Aorta (tissue), 5 donors: ENCODE data around the gene VAV3. TPM values are rescaled to one million over a fixed set of nuclear protein-coding genes. Genes with fewer than 3 reads are reported as not detected.

Experiments used
- ATAC-seq: fragments of 200-7000 bp; cut with Tn5 transposase; one replicate; pipeline ENCODE4 v1.9.1; 2022; ENCODE audit warnings: moderate library complexity; ENCODE audit not compliant: low FRiP score
- DNase-seq, 2 donors: peaks; one replicate each; pipeline ENCODE4 v3.0.0-alpha.2; 2020
- H3K27ac ChIP-seq, 2 donors: one replicate each; pipeline ENCODE4 v1.5.1; 2013; ENCODE audit warnings: low read length in 2 of 2, mild to moderate bottlenecking in 2 of 2, moderate library complexity in 2 of 2, control low read depth in 1 of 2, inconsistent platforms in 1 of 2, low read depth in 1 of 2
- H3K27me3 ChIP-seq, 2 donors: one replicate each; pipeline ENCODE4 v1.6.1; 2013; ENCODE audit warnings: control low read depth in 1 of 2, low read length in 1 of 2, mild to moderate bottlenecking in 1 of 2, moderate library complexity in 1 of 2; ENCODE audit not compliant: insufficient read depth in 2 of 2, control insufficient read depth in 1 of 2
- H3K36me3 ChIP-seq, 2 donors: one replicate each; pipeline ENCODE4 v1.6.1; 2013; ENCODE audit warnings: control low read depth in 1 of 2, low read length in 1 of 2, mild to moderate bottlenecking in 1 of 2; ENCODE audit not compliant: insufficient read depth in 2 of 2, control insufficient read depth in 1 of 2
- H3K4me1 ChIP-seq, 2 donors: one replicate each; pipeline ENCODE4 v1.6.1; 2013; ENCODE audit warnings: low read length in 2 of 2, control low read depth in 1 of 2, mild to moderate bottlenecking in 1 of 2, moderate library complexity in 1 of 2; ENCODE audit not compliant: insufficient read depth in 2 of 2, control insufficient read depth in 1 of 2
- H3K4me3 ChIP-seq, 2 donors: one replicate each; pipeline ENCODE4 v1.5.1; 2013; ENCODE audit warnings: low read length in 2 of 2, control low read depth in 1 of 2, mild to moderate bottlenecking in 1 of 2
- H3K9me3 ChIP-seq: one replicate; pipeline ENCODE4 v1.6.1; 2013; ENCODE audit warnings: mild to moderate bottlenecking, low read length; ENCODE audit not compliant: control insufficient read depth
- WGBS, 2 donors: extraction: QIAGEN DNeasy Blood & Tissue Kit; methylation state at CpG; one replicate each; pipeline ENCODE4 v1.1.7; 2013; 5-methylcytosine and 5-hydroxymethylcytosine counted together
- intact Hi-C, 2 donors: fragments of 100-400 bp; cut with DNase I; formaldehyde crosslinking; loops; one replicate each; pipeline versions ENCODE4 v1.14.2 to v1.15.0; 2022
- polyA plus RNA-seq, 2 donors: library from polyadenylated mRNA; stranded (reverse); fragments of 200-250 nt; gene quantifications; one replicate each; pipeline ENCODE4 v1.2.3, GENCODE V29; 2013
- total RNA-seq, 2 donors: library from RNA; stranded (reverse); fragmentation: NEBNext Ultra II Directional; extraction: Animal tissue kit (Norgen Biotek cat#: 25700); gene quantifications; one replicate each; pipeline ENCODE4 v1.2.1, GENCODE V29; 2021
- donor health status: healthy with polysubstance abuse.
- donor health status: Bipolar disorder and iron deficiency.
- donor health status: DM: no; HTN: no; CAD: no.
- donor health status: DM: no; HTN: no; CAD: no.
- donor health status: DM: yes; HTN: yes; CAD: no.

VAV3 gene
- total and polyA plus RNA-seq, 4 donors, result 0.33 to 8.8 (median 4.7) TPM

- no peaks in the 10 kb centered on the region for H3K36me3 ChIP-seq
- no peak for ATAC-seq
- intact Hi-C loops, result no loop called here
- H3K4me1 ChIP-seq, result no peaks in the 10 kb centered on the region
- 86 to 93% methylated on average over 1 of the region's 1 CpG for WGBS, 2 donors
- no peaks in the 10 kb centered on the region for H3K9me3 ChIP-seq
- H3K27me3 ChIP-seq, result no peaks in the 10 kb centered on the region
- no peak overlapping the region for H3K27ac ChIP-seq
- no peak for DNase-seq
- no peak overlapping the region for H3K4me3 ChIP-seq
Observed at GRCh38 chr1:107620753-107621152, 344.2 kb downstream of the VAV3 start.

GRCh38 chr1:107618539-107618938, 346.4 kb downstream of the VAV3 start:
- H3K4me3 ChIP-seq, result no peak overlapping the region
- no peak for DNase-seq
- H3K27me3 ChIP-seq, result no peaks in the 10 kb centered on the region
- ATAC-seq, result no peak
- H3K36me3 ChIP-seq, result no peaks in the 10 kb centered on the region
- intact Hi-C loops, result no loop called here
- peaks cover 2% of the 10 kb centered on the region for H3K9me3 ChIP-seq
- no peaks in the 10 kb centered on the region for H3K4me1 ChIP-seq
- no peak overlapping the region for H3K27ac ChIP-seq

DNA sequence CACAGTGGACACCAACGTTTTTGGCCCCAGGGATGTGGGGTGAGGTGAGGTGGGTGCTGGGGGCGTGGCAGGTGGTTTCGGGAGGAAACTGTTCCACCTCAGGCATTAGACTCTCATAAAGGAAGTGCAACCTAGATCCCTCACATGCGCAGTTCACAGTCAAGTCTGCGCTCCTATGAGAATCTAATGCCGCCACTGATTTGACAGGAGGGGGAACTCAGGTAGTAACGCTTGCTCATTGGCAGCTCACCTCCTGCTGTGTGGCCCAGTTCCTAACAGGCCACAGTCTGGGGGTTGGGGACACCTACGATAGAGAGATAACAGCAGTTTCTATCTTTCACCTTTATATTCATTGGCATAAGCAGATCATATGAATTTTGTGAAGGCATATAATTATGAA, 347.1 kb downstream of the VAV3 start:
- ATAC-seq (no peak), DNase-seq (no peak)
- no peaks in the 10 kb centered on the region for H3K27me3 ChIP-seq

GRCh38 chr1:107617456-107617855, 347.5 kb downstream of the VAV3 start:
- no peak overlapping the region for H3K4me3 ChIP-seq
- H3K4me1 ChIP-seq, result no peaks in the 10 kb centered on the region
- ATAC-seq (no peak), DNase-seq (no peak)
- H3K36me3 ChIP-seq, result no peaks in the 10 kb centered on the region
- intact Hi-C loops, result no loop called here
- H3K27ac ChIP-seq, result no peak overlapping the region
- H3K27me3 ChIP-seq, result no peaks in the 10 kb centered on the region
- peaks cover 2% of the 10 kb centered on the region for H3K9me3 ChIP-seq

More for the DNA sequence above, 347.1 kb downstream of the VAV3 start:
- Histone ChIP-seq H3K27ac (no peak overlapping the region), H3K4me1 (no peaks in the 10 kb centered on the region), H3K9me3 (peaks cover 2% of the 10 kb centered on the region), H3K4me3 (no peak overlapping the region), H3K36me3 (no peaks in the 10 kb centered on the region)
- intact Hi-C loops, result no loop called here
- WGBS, 2 donors, result 83% methylated on average over 8 of the region's 8 CpGs

DNA sequence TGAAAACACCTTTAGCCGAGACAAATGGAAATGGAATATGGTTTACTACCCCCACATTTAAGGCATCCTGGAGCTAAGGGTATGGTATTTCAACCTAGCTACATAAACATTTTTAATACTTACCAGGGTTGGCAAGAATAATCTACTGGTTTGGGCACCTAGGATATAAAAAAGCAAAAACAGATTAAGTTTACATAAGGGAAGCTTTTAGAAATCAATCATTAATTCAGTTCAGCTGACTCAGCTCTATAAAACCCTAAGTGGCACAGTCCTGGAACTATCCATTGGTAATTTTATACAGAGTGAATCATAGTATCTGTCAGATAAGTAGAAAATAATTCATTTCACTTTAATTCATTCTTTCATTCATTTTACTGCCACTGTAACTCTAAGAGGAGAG, 355.2 kb downstream of the VAV3 start:
- Histone ChIP-seq H3K27me3 (no peaks in the 10 kb centered on the region), H3K27ac (no peak overlapping the region), H3K4me3 (no peak overlapping the region), H3K36me3 (no peaks in the 10 kb centered on the region), H3K9me3 (peaks cover 2% of the 10 kb centered on the region), H3K4me1 (no peaks in the 10 kb centered on the region)
- WGBS, 2 donors, result 81 to 85% methylated on average over 1 of the region's 1 CpG
- intact Hi-C loops, result no loop called here
- DNase-seq (no peak), ATAC-seq (no peak)

DNA sequence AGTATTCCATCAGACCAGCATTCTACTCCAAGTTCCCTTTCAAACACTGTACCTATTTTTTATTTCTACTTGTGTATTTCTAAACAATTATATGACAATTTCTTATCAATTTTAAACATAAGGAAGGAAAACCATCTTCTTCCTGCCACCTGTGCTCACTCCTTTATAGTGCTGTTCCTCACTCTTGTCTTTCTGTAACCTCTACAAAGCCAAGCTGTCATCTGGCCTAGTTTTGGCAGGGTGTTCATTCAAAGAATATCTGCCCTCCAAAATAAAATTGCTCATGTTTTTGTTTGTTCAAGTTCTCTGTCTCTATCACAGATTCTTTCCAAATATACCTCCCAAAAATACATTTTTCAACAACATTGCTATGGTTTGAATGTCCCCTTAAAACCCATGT, 360.2 kb downstream of the VAV3 start:
- Histone ChIP-seq H3K27ac (no peak overlapping the region), H3K4me1 (no peaks in the 10 kb centered on the region), H3K4me3 (no peak overlapping the region), H3K36me3 (no peaks in the 10 kb centered on the region), H3K9me3 (no peaks in the 10 kb centered on the region), H3K27me3 (no peaks in the 10 kb centered on the region)
- DNase-seq, result no peak
- no peak for ATAC-seq
- intact Hi-C loops, result no loop called here

DNA sequence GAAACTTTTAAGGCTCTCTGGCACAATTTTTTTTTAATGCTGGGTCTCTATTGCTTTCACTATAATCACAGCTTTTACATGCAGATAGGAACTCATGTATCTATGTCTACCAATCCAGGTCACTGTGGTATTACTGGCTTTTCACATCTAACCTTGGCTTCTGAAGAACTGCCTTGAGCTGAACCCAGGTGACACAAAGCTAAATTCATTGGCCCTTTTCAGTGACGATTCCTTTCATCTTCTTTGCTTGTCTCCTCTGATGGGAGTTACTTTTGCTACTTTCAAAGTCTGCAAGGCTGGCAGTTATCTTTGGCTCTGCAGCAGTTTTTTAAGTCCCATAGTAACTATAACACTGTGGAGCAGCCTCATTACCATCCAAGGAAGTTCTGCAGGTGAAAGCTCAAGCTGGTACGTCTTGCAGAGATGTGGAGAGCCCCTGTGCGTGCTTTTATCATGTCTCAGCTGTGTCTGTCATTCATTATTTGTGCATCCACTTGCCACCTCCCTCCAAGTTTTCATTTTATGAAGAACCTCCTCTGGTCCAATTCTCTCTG, 364.3 kb downstream of the VAV3 start:
- Histone ChIP-seq H3K27ac (no peak overlapping the region), H3K9me3 (no peaks in the 10 kb centered on the region), H3K4me1 (no peaks in the 10 kb centered on the region), H3K27me3 (no peaks in the 10 kb centered on the region), H3K4me3 (no peak overlapping the region), H3K36me3 (no peaks in the 10 kb centered on the region)
- intact Hi-C loops, result no loop called here
- 48 to 76% methylated on average over 3 of the region's 3 CpGs for WGBS, 2 donors
- no peak for ATAC-seq
- DNase-seq, result no peak

GRCh38 chr1:107599220-107599619, 365.8 kb downstream of the VAV3 start:
- Histone ChIP-seq H3K27ac (no peak overlapping the region), H3K9me3 (no peaks in the 10 kb centered on the region), H3K4me1 (no peaks in the 10 kb centered on the region), H3K36me3 (no peaks in the 10 kb centered on the region), H3K4me3 (no peak overlapping the region), H3K27me3 (no peaks in the 10 kb centered on the region)
- 71 to 78% methylated on average over 3 of the region's 3 CpGs for WGBS, 2 donors
- DNase-seq (no peak), ATAC-seq (no peak)
- intact Hi-C loops, result no loop called here

DNA sequence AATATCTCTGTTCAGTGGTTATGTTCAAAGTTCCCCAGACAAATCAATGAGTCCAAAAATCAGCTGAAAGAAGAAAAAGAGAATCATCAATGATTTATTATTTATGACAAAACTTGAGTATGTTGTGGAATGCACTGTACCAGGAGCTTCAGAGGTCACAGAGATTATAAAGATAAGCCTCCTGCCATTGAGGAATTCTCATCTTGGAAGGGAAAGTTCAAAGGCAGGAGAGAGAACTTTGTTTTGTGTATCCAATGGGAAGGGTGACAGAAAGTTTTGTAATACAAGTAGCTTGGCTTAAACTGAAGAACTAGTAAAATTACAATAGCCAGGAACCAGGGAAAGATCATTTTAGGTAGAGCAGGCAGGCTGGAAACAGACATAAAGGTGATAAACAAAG, 367.7 kb downstream of the VAV3 start:
- H3K27ac ChIP-seq, result no peak overlapping the region
- no peak overlapping the region for H3K4me3 ChIP-seq
- no peaks in the 10 kb centered on the region for H3K36me3 ChIP-seq
- DNase-seq, result no peak
- ATAC-seq, result no peak
- no peaks in the 10 kb centered on the region for H3K9me3 ChIP-seq
- H3K27me3 ChIP-seq, result no peaks in the 10 kb centered on the region
- intact Hi-C loops, result no loop called here
- H3K4me1 ChIP-seq, result no peaks in the 10 kb centered on the region
